HCT116 (cell line): ENCODE measurements around the gene GPS1. TPM values are rescaled to one million over a fixed set of nuclear protein-coding genes. Genes with fewer than 3 reads are reported as not detected.
A peak's percentile ranks its signal among the peaks of the same experiment; 100 is the strongest.

ENCODE experiments used
- ATAC-seq: fragments of 200-7000 bp; cut with Tn5 transposase; 2 replicates; pipeline ENCODE4 v1.9.1; 2020; ENCODE audit warnings: mild to moderate bottlenecking, moderate library complexity
- BruUV-seq: library from RNA; stranded (reverse); fragments of 400-500 nt; replicated peaks from 2 replicates; lab custom pipeline; 2021; lab: Mats Ljungman, UMichigan
- CTCF ChIA-PET: fragments of 300-600 bp; sonication (Branson Sonifier 250); formaldehyde crosslinking; loops from one replicate; lab custom pipeline; 2021; ENCODE audit warnings: antibody characterized with exemption; lab: Charles Lee
- POLR2A ChIA-PET: fragments of 300-600, 350-600 bp; sonication (Branson Sonifier 250); formaldehyde crosslinking; loops from one replicate; lab custom pipeline; 2021; ENCODE audit warnings: antibody characterized with exemption; lab: Charles Lee
- RAD21 ChIA-PET, 2 experiments: fragments of 300-600 bp; sonication (Branson Sonifier 250); formaldehyde crosslinking; loops; one replicate each; lab custom pipeline; 2023; ENCODE audit warnings: low total read pairs in 2 of 2; ENCODE audit not compliant: uncharacterized antibody in 2 of 2, unreplicated experiment in 2 of 2, low non-redundant PET in 1 of 2; lab: Charles Lee
- DNase-seq: peaks from one replicate; pipeline ENCODE4 v3.0.0-alpha.2; 2010; ENCODE audit warnings: low read depth, low spot score
- H2AFZ ChIP-seq: fragments of 200-600 bp; shearing (Covaris generic), sonication (generic); 2 replicates; pipeline ENCODE4 v1.6.1; 2017; ENCODE audit warnings: low read depth, mixed run types, mixed read lengths, antibody characterized with exemption, low read length; ENCODE audit not compliant: poor library complexity, severe bottlenecking
- H3K27ac ChIP-seq: 2 replicates; pipeline ENCODE4 v1.5.1; 2012; ENCODE audit warnings: low read depth, low read length
- H3K27me3 ChIP-seq: fragments of 200-600 bp; sonication (generic); 2 replicates; pipeline ENCODE4 v1.6.1; 2016; ENCODE audit warnings: mixed run types, low read length, mixed read lengths; ENCODE audit not compliant: insufficient read depth
- H3K36me3 ChIP-seq, 2 experiments: fragments of 200-500 bp in 1 of 2; fragments of 200-600 bp in 1 of 2; sonication (Bioruptor generic) in 1 of 2; sonication (generic) in 1 of 2; 2 replicates each; pipeline versions ENCODE4 v1.5.1 to v1.6.1; 2014 to 2016; ENCODE audit warnings: low read length in 2 of 2, inconsistent platforms in 1 of 2, mixed read lengths in 1 of 2, mixed run types in 1 of 2; ENCODE audit not compliant: insufficient read depth in 2 of 2, control insufficient read depth in 1 of 2
- H3K4me1 ChIP-seq, 2 experiments: fragments of 200-600 bp in 1 of 2; sonication (generic) in 1 of 2; 2 replicates each; pipeline versions ENCODE4 v1.5.1 to v1.6.1; 2012 to 2017; ENCODE audit warnings: low read length in 2 of 2, inconsistent platforms in 1 of 2, mild to moderate bottlenecking in 1 of 2, mixed read lengths in 1 of 2, mixed run types in 1 of 2, moderate library complexity in 1 of 2; ENCODE audit not compliant: insufficient read depth in 2 of 2, control insufficient read depth in 1 of 2
- H3K4me2 ChIP-seq: fragments of 200-600 bp; sonication (generic); 2 replicates; pipeline ENCODE4 v1.6.1; 2017; ENCODE audit warnings: mixed run types, low read length, mixed read lengths
- H3K4me3 ChIP-seq, 2 experiments: fragments of 200-600 bp in 1 of 2; sonication (generic) in 1 of 2; replicated peaks in 1 of 2; 2 replicates each; pipeline ENCODE4 v1.5.1; 2011 to 2016; ENCODE audit warnings: low read length in 2 of 2, control low read depth in 1 of 2, low read depth in 1 of 2, mild to moderate bottlenecking in 1 of 2, mixed read lengths in 1 of 2, mixed run types in 1 of 2
- H3K79me2 ChIP-seq: fragments of 200-600 bp; sonication (generic); 2 replicates; pipeline ENCODE4 v1.6.1; 2017; ENCODE audit warnings: mild to moderate bottlenecking, mixed run types, low read length, moderate library complexity, mixed read lengths; ENCODE audit not compliant: insufficient read depth
- H3K9ac ChIP-seq: fragments of 200-600 bp; sonication (generic); 2 replicates; pipeline ENCODE4 v1.6.1; 2016; ENCODE audit warnings: low read length, mixed read lengths
- H3K9me2 ChIP-seq: fragments of 200-600 bp; sonication (generic), shearing (Covaris generic); 2 replicates; pipeline ENCODE4 v1.6.1; 2017; ENCODE audit warnings: mixed run types, mild to moderate bottlenecking, moderate library complexity; ENCODE audit not compliant: insufficient read depth
- H3K9me3 ChIP-seq, 2 experiments: fragments of 200-500 bp in 1 of 2; fragments of 200-600 bp in 1 of 2; sonication (Bioruptor generic) in 1 of 2; sonication (generic) in 1 of 2; 2 replicates each; pipeline ENCODE4 v1.6.1; 2014 to 2017; ENCODE audit warnings: low read length in 2 of 2, mixed read lengths in 2 of 2, inconsistent platforms in 1 of 2, low read depth in 1 of 2, mild to moderate bottlenecking in 1 of 2, mixed run types in 1 of 2, moderate library complexity in 1 of 2; ENCODE audit not compliant: control insufficient read depth in 1 of 2, insufficient read depth in 1 of 2
- H4K20me1 ChIP-seq: fragments of 200-600 bp; sonication (generic), shearing (Covaris generic); 2 replicates; pipeline ENCODE4 v1.6.1; 2017; ENCODE audit warnings: mixed run types, mild to moderate bottlenecking, moderate library complexity; ENCODE audit not compliant: insufficient read depth
- CBX3 ChIP-seq: IDR thresholded peaks from 2 replicates; pipeline ENCODE4 v1.6.1; 2012; ENCODE audit warnings: low read depth
- EGR1 ChIP-seq: IDR thresholded peaks from 2 replicates; pipeline ENCODE4 v1.6.1; 2012; ENCODE audit warnings: low read depth
- EZH2 ChIP-seq: fragments of 200-600 bp; sonication (generic); IDR thresholded peaks from 2 replicates; pipeline ENCODE4 v1.6.1; 2017; ENCODE audit warnings: antibody characterized with exemption, mixed run types
- FOSL1 ChIP-seq: IDR thresholded peaks from 2 replicates; pipeline ENCODE4 v1.6.1; 2012; ENCODE audit warnings: low read depth
- JUND ChIP-seq: IDR thresholded peaks from 2 replicates; pipeline ENCODE4 v1.6.1; 2012
- POLR2A ChIP-seq: IDR thresholded peaks from 2 replicates; pipeline ENCODE4 v1.7.0; 2011; ENCODE audit warnings: borderline replicate concordance; ENCODE audit not compliant: insufficient read depth, insufficient read length; ENCODE audit errors: extremely low read depth
- POLR2AphosphoS5 ChIP-seq: IDR thresholded peaks from 2 replicates; pipeline ENCODE4 v1.6.1; 2011; ENCODE audit warnings: mild to moderate bottlenecking, low read depth, low read length, moderate library complexity
- RAD21 ChIP-seq: IDR thresholded peaks from 2 replicates; pipeline ENCODE4 v1.6.1; 2012; ENCODE audit warnings: low read depth, mild to moderate bottlenecking
- YY1 ChIP-seq: IDR thresholded peaks from 2 replicates; pipeline ENCODE4 v1.6.1; 2011; ENCODE audit warnings: low read length, low read depth, moderate library complexity, mild to moderate bottlenecking; ENCODE audit not compliant: insufficient replicate concordance; ENCODE audit errors: extremely low read depth
- ZFX ChIP-seq: fragments of 450-650 bp; IDR thresholded peaks from 2 replicates; pipeline ENCODE4 v1.6.1; 2017
- ZNF274 ChIP-seq: fragments of 200-500 bp; sonication (Bioruptor generic); IDR thresholded peaks from 2 replicates; pipeline ENCODE4 v1.6.1; 2014; ENCODE audit warnings: mild to moderate bottlenecking, low read depth, low read length, inconsistent platforms
- intact Hi-C: fragments of 100-400 bp; cut with micrococcal nuclease; formaldehyde crosslinking; loops from 2 replicates; pipeline ENCODE4 v1.10.0; 2022
- total RNA-seq: library from RNA; stranded (reverse); gene quantifications from one replicate; pipeline ENCODE4 v1.2.1, GENCODE V29; 2021; ENCODE audit not compliant: unreplicated experiment
- TF ChIP-seq, protein P1 (sequence below): IDR thresholded peaks from 2 replicates; pipeline ENCODE4 v1.6.1; 2011; ENCODE audit warnings: mild to moderate bottlenecking, low read length, moderate library complexity; ENCODE audit not compliant: insufficient replicate concordance; ENCODE audit errors: extremely low read depth
- TF ChIP-seq, protein P2 (sequence below), 3 experiments: fragments of 200-600 bp in 1 of 3; sonication (generic) in 1 of 3; IDR thresholded peaks in 2 of 3; conservative IDR thresholded peaks in 1 of 3; 2 replicates each; pipeline ENCODE4 v1.5.1; 2012 to 2017; ENCODE audit warnings: low read depth in 2 of 3, low read length in 2 of 3, antibody characterized with exemption in 1 of 3, borderline replicate concordance in 1 of 3, control low read depth in 1 of 3, mild to moderate bottlenecking in 1 of 3, mixed read lengths in 1 of 3, mixed run types in 1 of 3, moderate library complexity in 1 of 3; ENCODE audit not compliant: insufficient read depth in 1 of 3
- TF ChIP-seq, protein P3 (sequence below): IDR thresholded peaks from 2 replicates; pipeline ENCODE4 v1.6.1; 2012; ENCODE audit warnings: low read depth
- TF ChIP-seq, protein P4 (sequence below): IDR thresholded peaks from 2 replicates; pipeline ENCODE4 v1.6.1; 2012
- TF ChIP-seq, protein P5 (sequence below): IDR thresholded peaks from 2 replicates; pipeline ENCODE4 v1.6.1; 2012

The GPS1 gene
- total RNA-seq, 1 experiment from 2014 or later, result 205 TPM

DNA sequence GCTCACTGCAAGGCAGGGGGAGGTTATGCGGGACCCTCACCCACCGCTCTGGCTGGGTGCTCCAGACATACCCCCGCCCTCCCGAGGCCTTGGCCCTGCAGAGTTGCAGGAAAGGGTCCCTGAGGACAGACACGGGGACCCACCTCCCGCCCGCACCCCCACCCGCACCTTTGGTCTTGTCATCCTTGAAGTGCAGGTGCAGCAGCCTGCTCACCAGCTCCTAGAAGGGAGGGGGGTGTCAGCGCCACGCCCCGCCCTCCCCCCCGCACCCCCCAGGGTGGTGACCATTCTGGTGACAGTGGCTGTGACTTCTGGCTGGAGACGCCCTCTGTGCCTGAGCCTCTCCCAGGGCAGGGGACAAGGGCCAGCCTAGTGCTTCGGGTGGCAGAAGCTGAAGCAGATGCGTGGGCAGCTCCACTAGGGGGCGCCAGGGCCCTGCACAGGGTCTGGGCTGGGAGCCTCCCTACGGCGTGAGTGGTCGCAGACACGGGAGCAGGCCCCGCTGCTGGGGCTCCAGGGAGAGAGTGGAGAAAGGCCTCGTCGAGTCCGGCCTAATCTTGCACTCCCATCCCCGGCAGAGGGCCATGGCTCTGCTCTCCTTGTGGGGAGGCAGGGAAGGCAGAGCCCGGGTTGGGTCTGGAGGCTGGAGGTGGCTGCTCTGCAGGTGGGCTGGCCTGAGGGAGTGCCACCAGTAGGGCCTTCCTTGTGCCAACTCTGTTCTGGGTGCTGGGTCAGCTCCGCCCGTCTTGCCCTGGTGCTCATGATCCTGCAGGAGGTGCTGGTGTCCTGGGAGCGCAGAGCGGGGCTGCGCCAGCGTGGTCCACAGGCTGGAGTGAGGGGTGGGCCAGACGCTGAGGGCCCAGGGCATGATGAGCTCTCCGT, 31.8 kb upstream of the GPS1 start:
- ChIA-PET RAD21 (interaction anchor here (0.6 to 5.3 kb wide), 3 partner anchors 60 to 86 kb away, joined by 3 to 50 read pairs (median 40); partner anchors contain the start of gene NOTUM (in 2 of the 2)), POLR2A (interaction anchor here (0.7 to 1.5 kb wide), 4 partner anchors 11 to 92 kb away, joined by 3 to 4 read pairs (median 3); partner anchors contain the start of genes DCXR, MAFG and RAC3), CTCF (interaction anchor here (0.7 to 5.3 kb wide), 15 partner anchors 9 to 168 kb away, joined by 3 to 151 read pairs (median 5); partner anchors contain the start of genes ARHGDIA, DCXR, MAFG and NOTUM)
- peak; percentile 30 for ATAC-seq
- Histone ChIP-seq H3K4me2 (peak overlapping the region; percentile 80), H3K4me3 (no peak overlapping the region), H3K27me3 (no peaks in the 10 kb centered on the region), H2AFZ (no peak overlapping the region), H3K9me3 (no peaks in the 10 kb centered on the region), H3K27ac (peak overlapping the region; percentile 96), H3K9me2 (no peaks in the 10 kb centered on the region), H3K4me1 (peaks cover 29 to 47% of the 10 kb centered on the region in 2 experiments), H4K20me1 (peaks cover 4% of the 10 kb centered on the region; the same call in 1 of the 2 replicates), H3K36me3 (peaks cover 0 to 10% of the 10 kb centered on the region in 2 experiments; a peak in 1 of 4 replicates), H3K79me2 (peaks cover 46% of the 10 kb centered on the region), H3K9ac (0 out of 2 replicates have a peak overlapping the region, but pooled peaks have one; percentile 5)
- intact Hi-C loops, result loop anchor here (2.0 to 5.0 kb wide), 3 partner anchors 17 to 732 kb away; partner anchors contain the start of genes PCYT2 and TBCD
- DNase-seq, result peak; percentile 56
- BruUV-seq, result no TSS peak
- TF ChIP-seq ZFX, result peak; percentile 19; the same call in 1 of the 2 replicates
- TF ChIP-seq, protein P1, sequence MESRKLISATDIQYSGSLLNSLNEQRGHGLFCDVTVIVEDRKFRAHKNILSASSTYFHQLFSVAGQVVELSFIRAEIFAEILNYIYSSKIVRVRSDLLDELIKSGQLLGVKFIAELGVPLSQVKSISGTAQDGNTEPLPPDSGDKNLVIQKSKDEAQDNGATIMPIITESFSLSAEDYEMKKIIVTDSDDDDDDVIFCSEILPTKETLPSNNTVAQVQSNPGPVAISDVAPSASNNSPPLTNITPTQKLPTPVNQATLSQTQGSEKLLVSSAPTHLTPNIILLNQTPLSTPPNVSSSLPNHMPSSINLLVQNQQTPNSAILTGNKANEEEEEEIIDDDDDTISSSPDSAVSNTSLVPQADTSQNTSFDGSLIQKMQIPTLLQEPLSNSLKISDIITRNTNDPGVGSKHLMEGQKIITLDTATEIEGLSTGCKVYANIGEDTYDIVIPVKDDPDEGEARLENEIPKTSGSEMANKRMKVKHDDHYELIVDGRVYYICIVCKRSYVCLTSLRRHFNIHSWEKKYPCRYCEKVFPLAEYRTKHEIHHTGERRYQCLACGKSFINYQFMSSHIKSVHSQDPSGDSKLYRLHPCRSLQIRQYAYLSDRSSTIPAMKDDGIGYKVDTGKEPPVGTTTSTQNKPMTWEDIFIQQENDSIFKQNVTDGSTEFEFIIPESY, result no peak
- TF ChIP-seq, protein P2, sequence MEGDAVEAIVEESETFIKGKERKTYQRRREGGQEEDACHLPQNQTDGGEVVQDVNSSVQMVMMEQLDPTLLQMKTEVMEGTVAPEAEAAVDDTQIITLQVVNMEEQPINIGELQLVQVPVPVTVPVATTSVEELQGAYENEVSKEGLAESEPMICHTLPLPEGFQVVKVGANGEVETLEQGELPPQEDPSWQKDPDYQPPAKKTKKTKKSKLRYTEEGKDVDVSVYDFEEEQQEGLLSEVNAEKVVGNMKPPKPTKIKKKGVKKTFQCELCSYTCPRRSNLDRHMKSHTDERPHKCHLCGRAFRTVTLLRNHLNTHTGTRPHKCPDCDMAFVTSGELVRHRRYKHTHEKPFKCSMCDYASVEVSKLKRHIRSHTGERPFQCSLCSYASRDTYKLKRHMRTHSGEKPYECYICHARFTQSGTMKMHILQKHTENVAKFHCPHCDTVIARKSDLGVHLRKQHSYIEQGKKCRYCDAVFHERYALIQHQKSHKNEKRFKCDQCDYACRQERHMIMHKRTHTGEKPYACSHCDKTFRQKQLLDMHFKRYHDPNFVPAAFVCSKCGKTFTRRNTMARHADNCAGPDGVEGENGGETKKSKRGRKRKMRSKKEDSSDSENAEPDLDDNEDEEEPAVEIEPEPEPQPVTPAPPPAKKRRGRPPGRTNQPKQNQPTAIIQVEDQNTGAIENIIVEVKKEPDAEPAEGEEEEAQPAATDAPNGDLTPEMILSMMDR (IDR thresholded peaks at IDR 0.05 in 2 of 3, conservative IDR thresholded peaks at IDR 0.05 in 1 of 3; ENCODE audit: borderline replicate concordance in 1 of 3, insufficient read depth in 1 of 3, low read depth in 2 of 3, low read length in 2 of 3), result peak; percentile 89 to 95 (median 91)
- no peak; the same call in 1 of the 2 replicates for TF ChIP-seq POLR2AphosphoS5
- no peak for TF ChIP-seq JUND
- TF ChIP-seq FOSL1, result no peak
- TF ChIP-seq EGR1, result no peak; the same call in 1 of the 2 replicates
- TF ChIP-seq, protein P3, sequence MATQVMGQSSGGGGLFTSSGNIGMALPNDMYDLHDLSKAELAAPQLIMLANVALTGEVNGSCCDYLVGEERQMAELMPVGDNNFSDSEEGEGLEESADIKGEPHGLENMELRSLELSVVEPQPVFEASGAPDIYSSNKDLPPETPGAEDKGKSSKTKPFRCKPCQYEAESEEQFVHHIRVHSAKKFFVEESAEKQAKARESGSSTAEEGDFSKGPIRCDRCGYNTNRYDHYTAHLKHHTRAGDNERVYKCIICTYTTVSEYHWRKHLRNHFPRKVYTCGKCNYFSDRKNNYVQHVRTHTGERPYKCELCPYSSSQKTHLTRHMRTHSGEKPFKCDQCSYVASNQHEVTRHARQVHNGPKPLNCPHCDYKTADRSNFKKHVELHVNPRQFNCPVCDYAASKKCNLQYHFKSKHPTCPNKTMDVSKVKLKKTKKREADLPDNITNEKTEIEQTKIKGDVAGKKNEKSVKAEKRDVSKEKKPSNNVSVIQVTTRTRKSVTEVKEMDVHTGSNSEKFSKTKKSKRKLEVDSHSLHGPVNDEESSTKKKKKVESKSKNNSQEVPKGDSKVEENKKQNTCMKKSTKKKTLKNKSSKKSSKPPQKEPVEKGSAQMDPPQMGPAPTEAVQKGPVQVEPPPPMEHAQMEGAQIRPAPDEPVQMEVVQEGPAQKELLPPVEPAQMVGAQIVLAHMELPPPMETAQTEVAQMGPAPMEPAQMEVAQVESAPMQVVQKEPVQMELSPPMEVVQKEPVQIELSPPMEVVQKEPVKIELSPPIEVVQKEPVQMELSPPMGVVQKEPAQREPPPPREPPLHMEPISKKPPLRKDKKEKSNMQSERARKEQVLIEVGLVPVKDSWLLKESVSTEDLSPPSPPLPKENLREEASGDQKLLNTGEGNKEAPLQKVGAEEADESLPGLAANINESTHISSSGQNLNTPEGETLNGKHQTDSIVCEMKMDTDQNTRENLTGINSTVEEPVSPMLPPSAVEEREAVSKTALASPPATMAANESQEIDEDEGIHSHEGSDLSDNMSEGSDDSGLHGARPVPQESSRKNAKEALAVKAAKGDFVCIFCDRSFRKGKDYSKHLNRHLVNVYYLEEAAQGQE, result no peak
- TF ChIP-seq ZNF274, result no peak
- TF ChIP-seq, protein P4, sequence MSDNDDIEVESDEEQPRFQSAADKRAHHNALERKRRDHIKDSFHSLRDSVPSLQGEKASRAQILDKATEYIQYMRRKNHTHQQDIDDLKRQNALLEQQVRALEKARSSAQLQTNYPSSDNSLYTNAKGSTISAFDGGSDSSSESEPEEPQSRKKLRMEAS, result no peak
- TF ChIP-seq EZH2, result no peak
- no peak for TF ChIP-seq YY1
- TF ChIP-seq CBX3, result no peak
- TF ChIP-seq, protein P5, sequence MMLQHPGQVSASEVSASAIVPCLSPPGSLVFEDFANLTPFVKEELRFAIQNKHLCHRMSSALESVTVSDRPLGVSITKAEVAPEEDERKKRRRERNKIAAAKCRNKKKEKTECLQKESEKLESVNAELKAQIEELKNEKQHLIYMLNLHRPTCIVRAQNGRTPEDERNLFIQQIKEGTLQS, result no peak
- peak; percentile 74 for TF ChIP-seq RAD21
- TF ChIP-seq POLR2A, result no peak
